ENCODE measurements around the gene NHS. TPM values are rescaled to one million over a fixed set of nuclear protein-coding genes. Genes with fewer than 3 reads are reported as not detected.

The NHS gene
- under 1 TPM; 0.06 to 0.27 (median 0.12) TPM for total RNA-seq
- long read RNA-seq = 0 reads

GRCh38 chrX:17374619-17375366, at the start of gene NHS:
Gene NHS, plus strand, starts transcription at chrX:17375200. Its CDS starts 558 bp downstream, at chrX:17375758.
- peaks cover 0 to 6% (median 0%) of the 10 kb centered on the region in 4 donors for H3K4me1 ChIP-seq
- peak within 1 kb of the TSS; percentile 4 to 33 (median 14) for H3K4me3 ChIP-seq
- ATAC-seq (peak; percentile 55 to 77 (median 68)), DNase-seq (peak; percentile 37 to 57 (median 50))
- H3K36me3 ChIP-seq = no peaks in the 10 kb centered on the region
- WGBS (ENCODE audit: insufficient coverage, low coverage, low lambda C conversion rate, missing lambda C conversion rate) = 19% methylated on average over 20 of the region's 52 CpGs
- TF ChIP-seq CTCF (IDR thresholded peaks at IDR 0.05) (peak in 3 of 4 donors; percentile 17 to 33 (median 17)), POLR2A (IDR thresholded peaks at IDR 0.05) (no peak)
- H3K9me3 ChIP-seq = no peaks in the 10 kb centered on the region
- intact Hi-C loops (cut with DNase I) = no loop called here
- no peak within 1 kb of the TSS for H3K27ac ChIP-seq
- H3K27me3 ChIP-seq = peaks cover 0 to 12% of the 10 kb centered on the region in 2 donors

GRCh38 chrX:17328837-17329236, 46.2 kb upstream of the NHS start:
- Histone ChIP-seq H3K4me1 (no peaks in the 10 kb centered on the region), H3K9me3 (no peaks in the 10 kb centered on the region), H3K27me3 (no peaks in the 10 kb centered on the region), H3K36me3 (no peaks in the 10 kb centered on the region), H3K27ac (no peak overlapping the region), H3K4me3 (no peak overlapping the region)
- WGBS (ENCODE audit: insufficient coverage, low coverage, low lambda C conversion rate, missing lambda C conversion rate) = 17% methylated on average over 2 of the region's 2 CpGs
- DNase-seq (no peak), ATAC-seq (no peak)
- intact Hi-C loops (cut with DNase I) = no loop called here
- TF ChIP-seq POLR2A (IDR thresholded peaks at IDR 0.05) (no peak), CTCF (IDR thresholded peaks at IDR 0.05) (no peak)

- H3K27me3 ChIP-seq = no peaks in the 10 kb centered on the region
- no peak for ATAC-seq
- intact Hi-C loops (cut with DNase I) = no loop called here
- no peak overlapping the region for H3K4me3 ChIP-seq
- DNase-seq = no peak
- no peaks in the 10 kb centered on the region for H3K36me3 ChIP-seq
- H3K9me3 ChIP-seq = no peaks in the 10 kb centered on the region
- TF ChIP-seq POLR2A (IDR thresholded peaks at IDR 0.05) = no peak
- TF ChIP-seq CTCF (IDR thresholded peaks at IDR 0.05) = no peak
- no peak overlapping the region for H3K27ac ChIP-seq
- H3K4me1 ChIP-seq = no peaks in the 10 kb centered on the region
Measured at GRCh38 chrX:17336377-17336776, 38.6 kb upstream of the NHS start.

- Histone ChIP-seq H3K27me3 (no peaks in the 10 kb centered on the region), H3K36me3 (no peaks in the 10 kb centered on the region), H3K4me3 (no peak overlapping the region), H3K27ac (no peak overlapping the region), H3K9me3 (no peaks in the 10 kb centered on the region), H3K4me1 (no peaks in the 10 kb centered on the region)
- ATAC-seq = no peak
- DNase-seq = no peak
- TF ChIP-seq CTCF (IDR thresholded peaks at IDR 0.05) = no peak
- 55% methylated on average over 4 of the region's 4 CpGs for WGBS (ENCODE audit: insufficient coverage, low coverage, low lambda C conversion rate, missing lambda C conversion rate)
- intact Hi-C loops (cut with DNase I) = no loop called here
Measured at GRCh38 chrX:17355976-17356375, 19.0 kb upstream of the NHS start.
